ENCODE data around the gene CTRB2. TPM values are rescaled to one million over a fixed set of nuclear protein-coding genes. Genes with fewer than 3 reads are reported as not detected.

The CTRB2 gene
- total RNA-seq, 1 donor from 2014 or later, result not detected

DNA sequence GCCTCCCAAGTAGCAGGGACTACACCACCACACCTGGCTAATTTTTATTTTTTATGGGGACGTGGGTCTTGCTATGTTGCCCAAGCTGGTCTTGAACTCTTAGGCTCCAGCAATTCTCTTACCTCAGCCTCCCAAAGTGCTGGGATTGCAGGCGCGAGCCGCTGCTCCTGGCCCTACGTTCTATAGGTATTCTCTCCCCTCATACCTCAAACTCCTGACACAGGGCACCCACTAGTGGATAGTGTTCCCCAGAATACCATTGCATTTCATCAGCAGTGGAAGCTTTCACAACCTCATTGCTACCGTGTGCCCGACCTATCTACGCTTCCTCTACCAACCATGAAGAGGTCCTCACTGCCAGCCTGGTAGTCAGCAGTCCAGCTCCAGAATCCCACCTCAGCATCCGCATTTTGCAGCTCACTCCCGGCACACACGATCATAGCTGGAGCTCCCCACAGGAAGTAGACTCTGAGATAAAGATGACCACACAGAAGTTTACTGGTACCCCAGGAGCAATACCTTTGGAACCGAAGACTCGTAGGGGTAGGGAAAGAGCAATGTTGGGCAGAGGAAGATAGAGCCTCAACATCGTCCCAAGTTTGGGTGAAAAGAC is 9.3 kb downstream of the CTRB2 start:
- Mint-ChIP-seq H3K4me3 (ENCODE audit: unreplicated experiment) (no peak overlapping the region), H3K27me3 (ENCODE audit: low read depth) (peaks cover 9% of the 10 kb centered on the region), H3K36me3 (ENCODE audit: low read depth) (no peaks in the 10 kb centered on the region), H3K9me3 (ENCODE audit: low read depth) (no peaks in the 10 kb centered on the region), H3K4me1 (ENCODE audit: low read depth) (peaks cover 22% of the 10 kb centered on the region), H3K27ac (ENCODE audit: unreplicated experiment) (no peak overlapping the region)
- TF ChIP-seq, protein P1, sequence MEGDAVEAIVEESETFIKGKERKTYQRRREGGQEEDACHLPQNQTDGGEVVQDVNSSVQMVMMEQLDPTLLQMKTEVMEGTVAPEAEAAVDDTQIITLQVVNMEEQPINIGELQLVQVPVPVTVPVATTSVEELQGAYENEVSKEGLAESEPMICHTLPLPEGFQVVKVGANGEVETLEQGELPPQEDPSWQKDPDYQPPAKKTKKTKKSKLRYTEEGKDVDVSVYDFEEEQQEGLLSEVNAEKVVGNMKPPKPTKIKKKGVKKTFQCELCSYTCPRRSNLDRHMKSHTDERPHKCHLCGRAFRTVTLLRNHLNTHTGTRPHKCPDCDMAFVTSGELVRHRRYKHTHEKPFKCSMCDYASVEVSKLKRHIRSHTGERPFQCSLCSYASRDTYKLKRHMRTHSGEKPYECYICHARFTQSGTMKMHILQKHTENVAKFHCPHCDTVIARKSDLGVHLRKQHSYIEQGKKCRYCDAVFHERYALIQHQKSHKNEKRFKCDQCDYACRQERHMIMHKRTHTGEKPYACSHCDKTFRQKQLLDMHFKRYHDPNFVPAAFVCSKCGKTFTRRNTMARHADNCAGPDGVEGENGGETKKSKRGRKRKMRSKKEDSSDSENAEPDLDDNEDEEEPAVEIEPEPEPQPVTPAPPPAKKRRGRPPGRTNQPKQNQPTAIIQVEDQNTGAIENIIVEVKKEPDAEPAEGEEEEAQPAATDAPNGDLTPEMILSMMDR (IDR thresholded peaks at IDR 0.05), result no peak
- DNase-seq (ENCODE audit: low spot score), result peak; percentile 61

GRCh38 chr16:75196836-75197235 is 10.1 kb downstream of the CTRB2 start:
- no peak overlapping the region for H3K27ac Mint-ChIP-seq (ENCODE audit: unreplicated experiment)
- H3K27me3 Mint-ChIP-seq (ENCODE audit: low read depth), result peaks cover 9% of the 10 kb centered on the region
- H3K9me3 Mint-ChIP-seq (ENCODE audit: low read depth), result no peaks in the 10 kb centered on the region
- H3K4me1 Mint-ChIP-seq (ENCODE audit: low read depth), result peaks cover 25% of the 10 kb centered on the region
- no peaks in the 10 kb centered on the region for H3K36me3 Mint-ChIP-seq (ENCODE audit: low read depth)
- no peak overlapping the region for H3K4me3 Mint-ChIP-seq (ENCODE audit: unreplicated experiment)
- TF ChIP-seq, protein P1 (IDR thresholded peaks at IDR 0.05), result no peak
- no peak for DNase-seq (ENCODE audit: low spot score)

DNA sequence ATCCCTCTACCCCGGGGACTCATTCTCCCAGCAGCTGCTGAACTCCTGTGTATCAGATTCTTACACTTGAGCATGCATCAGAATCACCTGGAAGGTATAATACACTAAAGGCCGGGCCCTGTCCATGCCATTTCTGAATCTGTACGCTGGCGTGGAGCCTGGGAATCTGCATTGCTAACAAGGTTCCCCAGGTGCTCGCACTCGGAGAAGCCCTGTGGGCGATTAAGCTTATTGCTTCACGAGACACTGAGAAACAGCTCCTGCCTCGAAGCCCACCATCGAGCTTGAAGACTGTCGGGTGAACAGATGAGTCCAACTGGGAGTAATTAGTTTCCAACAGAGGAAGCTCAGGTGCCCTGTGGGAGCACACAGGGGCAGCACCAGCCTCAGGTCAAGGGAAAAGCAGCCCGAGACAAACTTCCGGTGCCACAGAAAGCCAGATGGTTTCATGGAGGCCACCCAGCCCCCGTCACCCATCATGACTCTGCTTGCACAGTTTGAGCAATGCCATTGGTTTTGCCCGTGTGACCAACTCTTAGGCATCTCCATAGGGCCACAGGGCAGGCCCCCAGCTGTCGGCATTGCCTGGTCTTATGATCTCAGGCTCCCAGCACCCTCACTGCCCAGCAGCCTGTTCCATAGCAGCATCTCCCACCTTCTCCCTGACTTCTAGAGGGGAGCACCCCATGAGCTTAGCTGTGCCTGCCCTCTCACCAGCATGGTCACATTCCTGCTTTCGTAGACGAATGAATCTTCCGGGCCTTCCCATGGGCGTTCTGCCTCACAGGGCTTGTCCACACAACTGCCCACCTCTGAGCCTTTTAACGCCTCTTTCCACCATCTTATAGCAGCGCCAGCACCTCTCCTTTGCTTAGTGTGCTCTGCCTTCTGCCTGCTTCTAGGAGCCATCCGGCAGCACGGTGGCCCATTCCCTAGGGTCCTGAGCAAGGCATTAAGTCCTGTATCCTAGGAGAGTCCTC is 10.9 kb downstream of the CTRB2 start:
- H3K9me3 Mint-ChIP-seq (ENCODE audit: low read depth), result no peaks in the 10 kb centered on the region
- TF ChIP-seq, protein P1 (IDR thresholded peaks at IDR 0.05), result no peak
- peak; percentile 65 for DNase-seq (ENCODE audit: low spot score)
- peaks cover 9% of the 10 kb centered on the region for H3K27me3 Mint-ChIP-seq (ENCODE audit: low read depth)
- no peak overlapping the region for H3K4me3 Mint-ChIP-seq (ENCODE audit: unreplicated experiment)
- no peaks in the 10 kb centered on the region for H3K36me3 Mint-ChIP-seq (ENCODE audit: low read depth)
- H3K27ac Mint-ChIP-seq (ENCODE audit: unreplicated experiment), result no peak overlapping the region
- peaks cover 25% of the 10 kb centered on the region for H3K4me1 Mint-ChIP-seq (ENCODE audit: low read depth)

DNA sequence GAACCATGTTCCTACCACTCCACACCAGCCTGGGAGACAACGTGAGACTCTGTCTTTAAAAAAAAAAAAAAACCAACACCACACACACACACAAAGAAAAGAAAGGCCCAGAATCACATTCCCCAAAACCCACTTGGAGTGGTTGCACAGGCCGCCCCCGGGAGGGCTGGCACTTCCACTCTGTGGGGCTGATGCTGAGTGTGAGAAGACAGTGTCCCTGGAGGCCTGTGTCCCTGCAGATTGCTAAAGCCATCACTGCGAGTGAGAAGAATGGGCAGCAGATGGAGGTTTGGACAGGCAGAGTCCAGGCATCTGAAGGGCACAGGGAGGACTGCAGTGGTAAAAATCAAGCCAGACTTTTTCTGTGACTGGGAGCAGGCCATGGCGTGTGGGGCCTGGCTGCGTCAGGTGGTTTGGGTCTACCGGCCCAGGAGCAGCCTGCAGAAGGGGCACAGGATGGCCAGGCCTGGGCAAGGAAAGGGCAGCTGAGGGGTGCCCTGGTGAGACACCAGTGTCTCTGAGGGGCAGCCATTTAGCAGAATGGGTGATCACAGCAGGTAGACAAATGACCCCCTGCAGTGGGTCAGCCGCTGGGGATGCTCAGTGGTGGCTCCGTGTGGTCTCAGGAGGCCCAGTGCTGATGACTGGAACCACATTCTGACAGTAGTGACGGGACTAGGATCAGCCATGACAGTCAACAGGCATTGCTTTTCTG is 13.1 kb downstream of the CTRB2 start:
- TF ChIP-seq, protein P1 (IDR thresholded peaks at IDR 0.05), result no peak
- H3K36me3 Mint-ChIP-seq (ENCODE audit: low read depth), result no peaks in the 10 kb centered on the region
- H3K27me3 Mint-ChIP-seq (ENCODE audit: low read depth), result peaks cover 13% of the 10 kb centered on the region
- peaks cover 14% of the 10 kb centered on the region for H3K4me1 Mint-ChIP-seq (ENCODE audit: low read depth)
- H3K27ac Mint-ChIP-seq (ENCODE audit: unreplicated experiment), result peak overlapping the region; percentile 56
- no peak overlapping the region for H3K4me3 Mint-ChIP-seq (ENCODE audit: unreplicated experiment)
- DNase-seq (ENCODE audit: low spot score), result peak; percentile 53
- no peaks in the 10 kb centered on the region for H3K9me3 Mint-ChIP-seq (ENCODE audit: low read depth)

GRCh38 chr16:75193265-75193650 is 13.7 kb downstream of the CTRB2 start:
- Mint-ChIP-seq H3K9me3 (ENCODE audit: low read depth) (no peaks in the 10 kb centered on the region), H3K36me3 (ENCODE audit: low read depth) (no peaks in the 10 kb centered on the region), H3K27ac (ENCODE audit: unreplicated experiment) (peak overlapping the region; percentile 56), H3K4me1 (ENCODE audit: low read depth) (peaks cover 14% of the 10 kb centered on the region), H3K27me3 (ENCODE audit: low read depth) (peaks cover 15% of the 10 kb centered on the region), H3K4me3 (ENCODE audit: unreplicated experiment) (no peak overlapping the region)
- TF ChIP-seq, protein P1 (IDR thresholded peaks at IDR 0.05), result no peak
- DNase-seq (ENCODE audit: low spot score), result no peak
